ENCODE data around the gene SCAPER. TPM values are rescaled to one million over a fixed set of nuclear protein-coding genes. Genes with fewer than 3 reads are reported as not detected.

SCAPER gene
- total RNA-seq, 4 donors from 2014 or later = 18.7 to 22.4 (median 19.2) TPM

DNA sequence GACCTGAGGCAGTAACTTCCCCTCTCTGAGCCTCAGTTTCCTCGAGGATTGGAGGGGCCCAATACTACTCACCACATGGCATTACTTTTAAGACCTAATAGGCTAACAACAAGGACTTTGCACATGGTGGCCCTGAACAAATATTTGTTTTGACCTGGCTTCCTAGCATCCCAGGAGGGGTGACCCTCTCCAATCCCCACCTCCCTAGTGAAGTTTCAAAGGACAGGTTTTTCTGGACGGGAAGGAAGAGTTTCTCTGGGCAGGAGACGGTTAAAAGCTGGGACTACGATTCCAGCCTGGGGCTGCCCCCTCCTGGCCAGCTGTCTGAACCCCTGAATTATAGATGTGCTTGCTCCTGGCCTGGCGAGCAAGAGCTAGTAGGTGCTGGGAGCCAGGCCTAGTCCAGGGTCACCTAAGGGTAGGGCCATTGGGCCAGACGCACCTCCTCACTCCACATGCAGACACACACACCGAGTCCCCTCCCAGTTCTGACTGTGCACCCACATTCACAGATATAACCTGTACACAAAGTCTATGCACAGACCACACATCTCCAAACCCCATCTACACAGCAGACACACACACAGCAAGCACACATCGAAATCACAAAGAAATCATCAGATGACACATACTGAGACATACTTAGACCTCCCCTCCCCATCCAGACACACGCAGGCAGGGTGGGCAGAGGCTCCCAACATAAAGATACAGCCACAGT lies 571.3 kb downstream of the SCAPER start:
- H3K27ac ChIP-seq (replicated peaks in 1 of 4) = no peak overlapping the region
- no peak overlapping the region for H3K4me3 ChIP-seq
- no peak for DNase-seq (ENCODE audit: extremely low spot score)
- intact Hi-C loops (cut with DNase I) = loop anchor here (5.0 kb wide), 1 partner anchor 142 kb away; no protein-coding TSS in a partner anchor
- 56% methylated on average over 9 of the region's 9 CpGs for WGBS
- H3K4me1 ChIP-seq = peaks cover 26 to 38% (median 38%) of the 10 kb centered on the region in 4 donors
- H3K36me3 ChIP-seq = no peaks in the 10 kb centered on the region
- peaks cover 0 to 72% (median 2%) of the 10 kb centered on the region in 4 donors for H3K27me3 ChIP-seq
- TF ChIP-seq, protein P1, sequence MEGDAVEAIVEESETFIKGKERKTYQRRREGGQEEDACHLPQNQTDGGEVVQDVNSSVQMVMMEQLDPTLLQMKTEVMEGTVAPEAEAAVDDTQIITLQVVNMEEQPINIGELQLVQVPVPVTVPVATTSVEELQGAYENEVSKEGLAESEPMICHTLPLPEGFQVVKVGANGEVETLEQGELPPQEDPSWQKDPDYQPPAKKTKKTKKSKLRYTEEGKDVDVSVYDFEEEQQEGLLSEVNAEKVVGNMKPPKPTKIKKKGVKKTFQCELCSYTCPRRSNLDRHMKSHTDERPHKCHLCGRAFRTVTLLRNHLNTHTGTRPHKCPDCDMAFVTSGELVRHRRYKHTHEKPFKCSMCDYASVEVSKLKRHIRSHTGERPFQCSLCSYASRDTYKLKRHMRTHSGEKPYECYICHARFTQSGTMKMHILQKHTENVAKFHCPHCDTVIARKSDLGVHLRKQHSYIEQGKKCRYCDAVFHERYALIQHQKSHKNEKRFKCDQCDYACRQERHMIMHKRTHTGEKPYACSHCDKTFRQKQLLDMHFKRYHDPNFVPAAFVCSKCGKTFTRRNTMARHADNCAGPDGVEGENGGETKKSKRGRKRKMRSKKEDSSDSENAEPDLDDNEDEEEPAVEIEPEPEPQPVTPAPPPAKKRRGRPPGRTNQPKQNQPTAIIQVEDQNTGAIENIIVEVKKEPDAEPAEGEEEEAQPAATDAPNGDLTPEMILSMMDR (IDR thresholded peaks at IDR 0.05) = no peak
- TF ChIP-seq POLR2A (IDR thresholded peaks at IDR 0.05; ENCODE audit: low read depth) (no peak), POLR2AphosphoS5 (IDR thresholded peaks at IDR 0.05) (no peak), EP300 (IDR thresholded peaks at IDR 0.05) (no peak)
- no peaks in the 10 kb centered on the region for H3K9me3 ChIP-seq

DNA sequence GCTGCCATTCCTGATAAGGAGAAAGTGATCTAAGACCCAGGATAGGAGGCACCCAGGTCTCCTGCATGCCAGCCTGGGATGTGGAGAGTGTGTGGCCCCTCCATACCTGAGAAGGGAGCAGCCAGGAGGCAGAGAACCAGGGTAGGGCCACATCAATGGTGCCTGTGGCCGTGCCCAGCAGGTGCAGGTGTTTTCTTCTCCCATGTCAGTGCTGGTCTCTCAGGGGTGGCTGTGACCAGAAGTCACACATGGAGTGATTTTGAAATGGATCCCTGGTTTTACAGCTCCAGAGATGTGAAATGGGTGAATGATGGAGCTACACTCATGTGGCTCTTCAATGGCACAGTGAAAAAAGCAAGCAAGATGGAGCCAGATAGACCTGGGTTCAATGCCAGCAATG lies 571.8 kb downstream of the SCAPER start:
- DNase-seq (ENCODE audit: extremely low spot score) = no peak
- Histone ChIP-seq H3K27ac (replicated peaks in 1 of 4) (no peak overlapping the region), H3K27me3 (peaks cover 0 to 68% (median 2%) of the 10 kb centered on the region in 4 donors), H3K4me1 (peaks cover 26 to 33% (median 32%) of the 10 kb centered on the region in 4 donors), H3K36me3 (no peaks in the 10 kb centered on the region), H3K9me3 (no peaks in the 10 kb centered on the region), H3K4me3 (no peak overlapping the region)
- 100% methylated on average over 1 of the region's 1 CpG for WGBS
- intact Hi-C loops (cut with DNase I) = loop anchor here (5.0 kb wide), 1 partner anchor 141 kb away; no protein-coding TSS in a partner anchor
- no peak for TF ChIP-seq POLR2A (IDR thresholded peaks at IDR 0.05; ENCODE audit: low read depth)
- TF ChIP-seq, protein P1 (IDR thresholded peaks at IDR 0.05) = no peak
- no peak for TF ChIP-seq EP300 (IDR thresholded peaks at IDR 0.05)
- no peak for TF ChIP-seq POLR2AphosphoS5 (IDR thresholded peaks at IDR 0.05)

- 86% methylated on average over 1 of the region's 1 CpG for WGBS
- Histone ChIP-seq H3K9me3 (no peaks in the 10 kb centered on the region), H3K4me1 (peaks cover 23 to 29% (median 27%) of the 10 kb centered on the region in 4 donors), H3K4me3 (no peak overlapping the region), H3K36me3 (no peaks in the 10 kb centered on the region), H3K27ac (replicated peaks in 1 of 4) (no peak overlapping the region), H3K27me3 (peaks cover 0 to 65% (median 2%) of the 10 kb centered on the region in 4 donors)
- intact Hi-C loops (cut with DNase I) = loop anchor here (5.0 kb wide), 1 partner anchor 140 kb away; no protein-coding TSS in a partner anchor
- TF ChIP-seq EP300 (IDR thresholded peaks at IDR 0.05) (no peak), POLR2A (IDR thresholded peaks at IDR 0.05; ENCODE audit: low read depth) (no peak)
- DNase-seq (ENCODE audit: extremely low spot score) = no peak
Observed at GRCh38 chr15:76332796-76333195, 572.3 kb downstream of the SCAPER start.

GRCh38 chr15:76330080-76330680 lies 575.0 kb downstream of the SCAPER start:
- Histone ChIP-seq H3K27me3 (peaks cover 0 to 61% (median 0%) of the 10 kb centered on the region in 4 donors), H3K27ac (replicated peaks in 1 of 4) (no peak overlapping the region), H3K9me3 (no peaks in the 10 kb centered on the region), H3K4me1 (peaks cover 2% of the 10 kb centered on the region in 4 donors), H3K36me3 (no peaks in the 10 kb centered on the region), H3K4me3 (no peak overlapping the region)
- 74% methylated on average over 7 of the region's 7 CpGs for WGBS
- intact Hi-C loops (cut with DNase I) = loop anchor here (5.0 kb wide), 1 partner anchor 138 kb away; no protein-coding TSS in a partner anchor
- TF ChIP-seq, protein P1 (IDR thresholded peaks at IDR 0.05) = peak; percentile 47 to 62 (median 55)
- no peak for TF ChIP-seq EP300 (IDR thresholded peaks at IDR 0.05)
- no peak for TF ChIP-seq POLR2A (IDR thresholded peaks at IDR 0.05; ENCODE audit: low read depth)
- peak; percentile 22 to 23 for TF ChIP-seq POLR2AphosphoS5 (IDR thresholded peaks at IDR 0.05)
- DNase-seq (ENCODE audit: extremely low spot score) = no peak

DNA sequence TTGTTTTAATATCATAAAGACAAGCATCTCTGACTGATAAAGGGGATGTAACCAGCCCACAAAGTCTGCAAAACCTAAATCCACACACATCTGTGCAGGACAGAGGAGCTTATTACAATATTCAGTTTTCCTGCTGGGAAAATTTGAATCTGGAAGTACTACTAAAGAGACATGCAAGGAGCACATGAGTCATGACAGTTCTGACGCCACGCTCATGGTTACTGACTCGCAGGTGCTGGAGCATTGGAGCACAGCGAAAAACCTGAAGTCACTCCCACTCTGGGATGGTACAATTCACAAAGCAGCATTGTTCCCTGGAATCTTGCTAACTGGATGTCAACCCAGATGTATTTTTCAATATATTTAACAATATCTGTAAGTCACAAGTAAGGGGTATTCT lies 576.2 kb downstream of the SCAPER start:
- H3K36me3 ChIP-seq = no peaks in the 10 kb centered on the region
- intact Hi-C loops (cut with DNase I) = no loop called here
- H3K27me3 ChIP-seq = peaks cover 0 to 49% (median 0%) of the 10 kb centered on the region in 4 donors
- no peak for DNase-seq (ENCODE audit: extremely low spot score)
- H3K4me3 ChIP-seq = no peak overlapping the region
- no peak overlapping the region for H3K27ac ChIP-seq (replicated peaks in 1 of 4)
- no peaks in the 10 kb centered on the region for H3K9me3 ChIP-seq
- H3K4me1 ChIP-seq = no peaks in the 10 kb centered on the region
- no peak for TF ChIP-seq EP300 (IDR thresholded peaks at IDR 0.05)
- TF ChIP-seq, protein P1 (IDR thresholded peaks at IDR 0.05) = no peak
- TF ChIP-seq POLR2A (IDR thresholded peaks at IDR 0.05; ENCODE audit: low read depth) = no peak
- no peak for TF ChIP-seq POLR2AphosphoS5 (IDR thresholded peaks at IDR 0.05)
- 78% methylated on average over 4 of the region's 4 CpGs for WGBS

All from esophagus muscularis mucosa (tissue), 4 donors.